ENCODE measurements around the gene CAP1.

CAP1 gene

GRCh38 chr1:40107290-40107959 lies 66.9 kb downstream of the CAP1 start:
- H2AFZ ChIP-seq (ENCODE audit: low read length) = no peak overlapping the region

GRCh38 chr1:40110389-40110788 lies 69.9 kb downstream of the CAP1 start:
- Histone ChIP-seq H4K20me1 (ENCODE audit: insufficient read depth, low read length) (no peaks in the 10 kb centered on the region), H3K27ac (ENCODE audit: low read length) (no peak overlapping the region), H3K36me3 (replicated peaks; ENCODE audit: insufficient read depth, low read length) (no peaks in the 10 kb centered on the region), H3K4me2 (ENCODE audit: low read depth, low read length) (no peak overlapping the region), H3K9me3 (replicated peaks; ENCODE audit: insufficient read depth, low read length) (no peaks in the 10 kb centered on the region), H3K79me2 (ENCODE audit: low read length) (no peaks in the 10 kb centered on the region), H3K9ac (ENCODE audit: low read length) (no peak overlapping the region), H3K4me3 (ENCODE audit: low read length) (no peak overlapping the region), H2AFZ (ENCODE audit: low read length) (no peak overlapping the region), H3F3A (ENCODE audit: insufficient read depth, low read length) (no peaks in the 10 kb centered on the region), H3K9me2 (replicated peaks; ENCODE audit: insufficient read depth, low read length) (no peaks in the 10 kb centered on the region), H3K4me1 (ENCODE audit: low read length) (no peaks in the 10 kb centered on the region), H3K27me3 (replicated peaks; ENCODE audit: insufficient read depth, low read length) (no peaks in the 10 kb centered on the region)
- DNase-seq = no peak
- TF ChIP-seq CTCF (IDR thresholded peaks at IDR 0.05; ENCODE audit: low read length) (no peak), EZH2 (optimal IDR thresholded peaks at IDR 0.05; ENCODE audit: low read depth, low read length) (no peak), EZH2phosphoT487 (IDR thresholded peaks at IDR 0.05; ENCODE audit: low read length) (no peak)

More at GRCh38 chr1:40107290-40107959, 66.9 kb downstream of the CAP1 start:
- no peaks in the 10 kb centered on the region for H3F3A ChIP-seq (ENCODE audit: insufficient read depth, low read length)
- no peak overlapping the region for H3K4me2 ChIP-seq (ENCODE audit: low read depth, low read length)
- H3K4me1 ChIP-seq (ENCODE audit: low read length) = no peaks in the 10 kb centered on the region
- DNase-seq = no peak
- no peak overlapping the region for H3K9ac ChIP-seq (ENCODE audit: low read length)
- no peak overlapping the region for H3K4me3 ChIP-seq (ENCODE audit: low read length)
- H3K9me2 ChIP-seq (replicated peaks; ENCODE audit: insufficient read depth, low read length) = no peaks in the 10 kb centered on the region
- no peaks in the 10 kb centered on the region for H3K9me3 ChIP-seq (replicated peaks; ENCODE audit: insufficient read depth, low read length)
- no peaks in the 10 kb centered on the region for H4K20me1 ChIP-seq (ENCODE audit: insufficient read depth, low read length)
- no peak for TF ChIP-seq CTCF (IDR thresholded peaks at IDR 0.05; ENCODE audit: low read length)
- no peak for TF ChIP-seq EZH2phosphoT487 (IDR thresholded peaks at IDR 0.05; ENCODE audit: low read length)
- no peak for TF ChIP-seq EZH2 (optimal IDR thresholded peaks at IDR 0.05; ENCODE audit: low read depth, low read length)
- no peaks in the 10 kb centered on the region for H3K27me3 ChIP-seq (replicated peaks; ENCODE audit: insufficient read depth, low read length)
- H3K27ac ChIP-seq (ENCODE audit: low read length) = no peak overlapping the region
- H3K36me3 ChIP-seq (replicated peaks; ENCODE audit: insufficient read depth, low read length) = no peaks in the 10 kb centered on the region
- no peaks in the 10 kb centered on the region for H3K79me2 ChIP-seq (ENCODE audit: low read length)

GRCh38 chr1:40114400-40114799 lies 73.9 kb downstream of the CAP1 start:
- Histone ChIP-seq H3K27ac (ENCODE audit: low read length) (no peak overlapping the region), H3K4me2 (ENCODE audit: low read depth, low read length) (no peak overlapping the region), H3K9me3 (replicated peaks; ENCODE audit: insufficient read depth, low read length) (no peaks in the 10 kb centered on the region), H2AFZ (ENCODE audit: low read length) (no peak overlapping the region), H4K20me1 (ENCODE audit: insufficient read depth, low read length) (no peaks in the 10 kb centered on the region), H3K36me3 (replicated peaks; ENCODE audit: insufficient read depth, low read length) (no peaks in the 10 kb centered on the region), H3K79me2 (ENCODE audit: low read length) (no peaks in the 10 kb centered on the region), H3K27me3 (replicated peaks; ENCODE audit: insufficient read depth, low read length) (no peaks in the 10 kb centered on the region), H3K4me1 (ENCODE audit: low read length) (no peaks in the 10 kb centered on the region), H3K4me3 (ENCODE audit: low read length) (no peak overlapping the region), H3K9ac (ENCODE audit: low read length) (no peak overlapping the region), H3K9me2 (replicated peaks; ENCODE audit: insufficient read depth, low read length) (no peaks in the 10 kb centered on the region), H3F3A (ENCODE audit: insufficient read depth, low read length) (no peaks in the 10 kb centered on the region)
- DNase-seq = no peak
- TF ChIP-seq EZH2 (optimal IDR thresholded peaks at IDR 0.05; ENCODE audit: low read depth, low read length) (no peak), CTCF (IDR thresholded peaks at IDR 0.05; ENCODE audit: low read length) (no peak), EZH2phosphoT487 (IDR thresholded peaks at IDR 0.05; ENCODE audit: low read length) (no peak)
